PC-3 (cell line): Measurements from ENCODE around the gene PPP1CC. TPM values are rescaled to one million over a fixed set of nuclear protein-coding genes. Genes with fewer than 3 reads are reported as not detected.

Experiments used
- ATAC-seq: fragments of 200-7000 bp; cut with Tn5 transposase; 2 replicates; pipeline ENCODE4 v1.9.1; 2020; ENCODE audit warnings: mild to moderate bottlenecking, moderate library complexity
- BruUV-seq: library from RNA; stranded (reverse); fragments of 400-500 nt; replicated peaks from 2 replicates; lab custom pipeline; 2021; lab: Mats Ljungman, UMichigan
- CTCF ChIA-PET: fragments of 300-600 bp; sonication (Branson Sonifier 250); formaldehyde crosslinking; loops from one replicate; lab custom pipeline; 2022; ENCODE audit warnings: antibody characterized with exemption; lab: Charles Lee
- POLR2A ChIA-PET: fragments of 300-600 bp; sonication (Branson Sonifier 250); formaldehyde crosslinking; loops from one replicate; lab custom pipeline; 2022; ENCODE audit warnings: antibody characterized with exemption; ENCODE audit not compliant: unreplicated experiment; lab: Charles Lee
- DNase-seq: peaks from one replicate; pipeline ENCODE4 v3.0.0-alpha.2; 2015
- H2AFZ ChIP-seq: fragments of 300-600 bp; sonication (generic); 2 replicates; pipeline ENCODE4 v1.6.0; 2016; ENCODE audit warnings: antibody characterized with exemption, low read length
- H3F3A ChIP-seq: fragments of 300-600 bp; sonication (generic); one replicate; pipeline ENCODE4 v1.6.0; 2017; ENCODE audit warnings: antibody characterized with exemption, low read length, control low read depth, mild to moderate bottlenecking; ENCODE audit not compliant: unreplicated experiment
- H3K27ac ChIP-seq: fragments of 300-600 bp; sonication (generic); 2 replicates; pipeline ENCODE4 v1.5.1; 2016; ENCODE audit warnings: mild to moderate bottlenecking, low read length
- H3K27me3 ChIP-seq: fragments of 300-600 bp; sonication (generic); 2 replicates; pipeline ENCODE4 v1.6.1; 2016; ENCODE audit warnings: low read length, mixed read lengths
- H3K36me3 ChIP-seq: fragments of 300-600 bp; sonication (generic); 2 replicates; pipeline ENCODE4 v1.6.1; 2016; ENCODE audit warnings: low read depth, mixed run types, low read length, mixed read lengths
- H3K4me1 ChIP-seq: fragments of 300-600 bp; sonication (generic); 2 replicates; pipeline ENCODE4 v1.5.1; 2016; ENCODE audit warnings: low read length; ENCODE audit not compliant: insufficient read depth
- H3K4me2 ChIP-seq: fragments of 300-600 bp; sonication (generic); 2 replicates; pipeline ENCODE4 v1.6.0; 2016; ENCODE audit warnings: low read length
- H3K4me3 ChIP-seq: fragments of 300-600 bp; sonication (generic); 2 replicates; pipeline ENCODE4 v1.5.1; 2016; ENCODE audit warnings: mild to moderate bottlenecking, low read length, mixed read lengths
- H3K79me2 ChIP-seq: fragments of 300-600 bp; sonication (generic); 2 replicates; pipeline ENCODE4 v1.6.1; 2017; ENCODE audit warnings: low read length, mixed read lengths
- H3K9ac ChIP-seq: fragments of 300-600 bp; sonication (generic); 2 replicates; pipeline ENCODE4 v1.6.0; 2016; ENCODE audit warnings: mild to moderate bottlenecking, low read length
- H3K9me2 ChIP-seq: fragments of 300-600 bp; sonication (generic); replicated peaks from 2 replicates; pipeline ENCODE4 v1.6.1; 2016; ENCODE audit warnings: mixed run types, low read length, mixed read lengths
- H3K9me3 ChIP-seq: fragments of 300-600 bp; sonication (generic); 2 replicates; pipeline ENCODE4 v1.6.1; 2016; ENCODE audit warnings: low read length, mixed read lengths
- H4K20me1 ChIP-seq: fragments of 300-600 bp; sonication (generic); 2 replicates; pipeline ENCODE4 v1.6.1; 2016; ENCODE audit warnings: low read length, mixed read lengths
- CTCF ChIP-seq: fragments of 300-600 bp; sonication (generic); conservative IDR thresholded peaks from 2 replicates; pipeline ENCODE4 v1.5.1; 2017; ENCODE audit warnings: antibody characterized with exemption, low read depth, mild to moderate bottlenecking, low read length
- EZH2 ChIP-seq: fragments of 300-600 bp; sonication (generic); IDR thresholded peaks from one replicate; pipeline ENCODE4 v1.6.1; 2017; ENCODE audit warnings: antibody characterized with exemption, mild to moderate bottlenecking, low read length; ENCODE audit not compliant: unreplicated experiment
- EZH2phosphoT487 ChIP-seq: fragments of 300-600 bp; sonication (generic); IDR thresholded peaks from 2 replicates; pipeline ENCODE4 v1.6.1; 2018; ENCODE audit warnings: mild to moderate bottlenecking, antibody characterized with exemption, low read length, borderline replicate concordance
- intact Hi-C: fragments of 100-400 bp; cut with micrococcal nuclease; formaldehyde crosslinking; loops from 2 replicates; pipeline ENCODE4 v1.9.0; 2023
- total RNA-seq: library from RNA; depleted of rRNA; stranded (reverse); fragments of >200 nt; gene quantifications from 2 replicates; pipeline ENCODE4 v1.2.3, GENCODE V29; 2014

PPP1CC gene
- total RNA-seq, 1 experiment from 2014 or later, result 204 TPM

DNA sequence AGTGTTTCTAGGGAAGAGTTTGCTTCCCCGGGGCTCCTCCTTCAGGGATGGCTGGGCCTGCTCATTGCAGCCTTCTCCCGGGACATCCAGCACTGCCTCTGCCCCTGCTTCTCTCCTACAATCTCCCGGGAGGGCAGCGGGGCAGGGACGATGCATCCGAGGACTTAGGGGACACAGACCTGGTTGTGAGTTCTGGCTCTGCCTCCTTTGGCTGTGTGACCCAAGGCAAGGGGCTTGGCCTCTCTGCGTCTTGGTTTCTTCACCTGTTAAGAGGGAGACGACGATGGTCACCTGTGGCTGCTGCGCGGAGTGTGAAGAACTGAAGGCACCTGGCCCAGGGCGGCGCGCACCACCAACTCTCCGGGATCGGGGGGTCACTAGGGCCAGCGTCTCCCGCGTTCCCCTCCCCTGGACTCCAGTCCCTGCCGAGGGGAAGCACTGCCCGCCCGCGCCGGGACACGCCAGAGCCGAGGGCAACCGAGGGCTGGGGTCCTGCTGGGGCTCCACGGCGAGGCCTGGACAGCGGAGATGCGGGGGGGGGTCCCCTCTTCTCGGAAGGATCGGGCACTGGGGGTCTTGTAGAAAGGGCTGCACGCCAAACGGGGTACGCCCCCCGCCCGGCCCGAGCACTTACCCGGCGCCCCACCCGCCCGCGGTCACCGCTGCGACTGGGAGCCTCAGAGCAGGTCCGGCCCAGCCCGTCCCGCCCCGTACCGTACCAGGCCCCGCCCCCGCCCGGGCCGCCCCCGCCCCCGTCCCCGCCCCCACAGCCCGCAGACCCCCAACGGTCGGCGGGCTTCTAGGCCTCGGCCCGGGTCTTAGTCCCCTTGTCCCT lies 54.0 kb downstream of the PPP1CC start, which contains the start of gene HVCN1:
HVCN1 (minus strand) TSS at position 670 of the 835 bp plus-strand sequence. CDS start 5,870 bp downstream, outside the sequence.
- H3K9me2 ChIP-seq, result no peaks in the 10 kb centered on the region
- H3K4me3 ChIP-seq, result no peak within 1 kb of the TSS
- H2AFZ ChIP-seq, result no peak within 1 kb of the TSS
- H3K27ac ChIP-seq, result no peak within 1 kb of the TSS
- intact Hi-C loops, result no loop called here
- no peaks in the 10 kb centered on the region for H4K20me1 ChIP-seq
- BruUV-seq, result no TSS peak
- peaks cover 16% of the 10 kb centered on the region for H3K27me3 ChIP-seq
- H3K4me2 ChIP-seq, result no peak within 1 kb of the TSS
- no peaks in the 10 kb centered on the region for H3F3A ChIP-seq
- H3K9me3 ChIP-seq, result 0 out of 2 replicates have a peak, but pooled peaks cover 8% of the 10 kb centered on the region
- TF ChIP-seq EZH2phosphoT487 (no peak), EZH2 (no peak), CTCF (no peak)
- CTCF ChIA-PET, result no interaction called here
- no peaks in the 10 kb centered on the region for H3K4me1 ChIP-seq
- H3K36me3 ChIP-seq, result no peaks in the 10 kb centered on the region
- no peak within 1 kb of the TSS for H3K9ac ChIP-seq
- H3K79me2 ChIP-seq, result no peaks in the 10 kb centered on the region
- ATAC-seq (no peak), DNase-seq (no peak)
- POLR2A ChIA-PET, result no interaction called here

DNA sequence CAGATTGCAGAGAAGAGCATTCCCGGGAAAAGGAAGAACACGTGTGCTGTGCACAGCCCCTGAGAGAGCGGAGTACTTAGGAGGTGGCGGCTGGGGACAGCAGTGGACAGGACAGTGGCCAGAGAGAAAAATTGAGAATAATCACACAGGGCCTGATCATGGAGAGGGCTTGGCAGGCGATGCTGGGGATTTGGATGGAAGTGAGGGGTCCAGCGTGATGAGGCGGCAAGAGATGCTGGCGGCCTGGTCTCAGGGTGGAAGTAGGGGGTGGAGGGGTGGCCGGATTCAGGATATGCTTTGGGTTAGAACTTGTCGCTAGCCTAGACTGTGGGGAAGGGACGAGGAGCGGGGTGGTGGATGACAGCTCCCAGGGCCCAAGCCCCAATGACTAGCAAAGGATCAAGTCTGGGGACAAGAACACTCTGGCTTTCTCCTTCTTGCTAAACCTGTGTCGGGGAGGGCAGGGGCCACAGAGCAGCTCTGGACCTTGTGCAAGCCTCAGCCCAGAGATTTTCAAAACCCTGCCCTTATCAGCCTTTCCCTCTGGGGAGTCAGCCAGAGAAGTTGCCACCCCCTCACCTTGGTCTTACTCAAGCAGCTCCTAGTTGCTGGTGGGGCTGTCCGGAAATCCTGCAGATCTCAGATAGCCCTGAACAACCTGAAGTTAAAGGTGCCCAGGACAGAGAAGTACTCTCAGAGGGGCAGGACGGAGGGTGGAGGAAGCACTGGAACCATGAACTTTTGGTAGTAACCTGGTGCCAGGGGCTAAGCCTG lies 55.1 kb downstream of the PPP1CC start:
- no peak overlapping the region for H3K4me3 ChIP-seq
- CTCF ChIA-PET, result no interaction called here
- intact Hi-C loops, result no loop called here
- H3K79me2 ChIP-seq, result no peaks in the 10 kb centered on the region
- H3K9me2 ChIP-seq, result no peaks in the 10 kb centered on the region
- POLR2A ChIA-PET, result no interaction called here
- H3K36me3 ChIP-seq, result no peaks in the 10 kb centered on the region
- H4K20me1 ChIP-seq, result no peaks in the 10 kb centered on the region
- BruUV-seq, result no TSS peak
- H3K9ac ChIP-seq, result no peak overlapping the region
- peaks cover 12% of the 10 kb centered on the region; the same call in 1 of the 2 replicates for H3K9me3 ChIP-seq
- ATAC-seq, result no peak
- TF ChIP-seq EZH2phosphoT487, result no peak
- no peak for TF ChIP-seq EZH2
- no peak for TF ChIP-seq CTCF
- H3K4me2 ChIP-seq, result no peak overlapping the region
- H3K27ac ChIP-seq, result no peak overlapping the region
- no peaks in the 10 kb centered on the region for H3F3A ChIP-seq
- no peak for DNase-seq
- H2AFZ ChIP-seq, result no peak overlapping the region
- peaks cover 16% of the 10 kb centered on the region for H3K27me3 ChIP-seq
- H3K4me1 ChIP-seq, result no peaks in the 10 kb centered on the region
